Lower lobe of right lung (tissue), 2 donors: ENCODE results near the gene ACOXL. TPM values are rescaled to one million over a fixed set of nuclear protein-coding genes. Genes with fewer than 3 reads are reported as not detected.

ENCODE experiments used
- ATAC-seq, 2 donors: fragments of 200-7000 bp; cut with Tn5 transposase; one replicate each; pipeline ENCODE4 v1.9.1; 2020 to 2022; ENCODE audit warnings: mild to moderate bottlenecking in 2 of 2, moderate library complexity in 2 of 2
- DNase-seq: peaks from one replicate; pipeline ENCODE4 v3.0.0-alpha.2; 2020
- H3K27ac ChIP-seq: fragments of 200-600 bp; one replicate; pipeline ENCODE4 v1.8.0; 2022
- H3K27me3 ChIP-seq: fragments of 200-600 bp; one replicate; pipeline ENCODE4 v1.8.0; 2022; ENCODE audit warnings: low read depth
- H3K36me3 ChIP-seq: fragments of 200-600 bp; one replicate; pipeline ENCODE4 v1.8.0; 2022; ENCODE audit warnings: mild to moderate bottlenecking
- H3K4me1 ChIP-seq: fragments of 200-600 bp; one replicate; pipeline ENCODE4 v1.8.0; 2022
- H3K4me3 ChIP-seq: fragments of 200-600 bp; one replicate; pipeline ENCODE4 v1.8.0; 2022; ENCODE audit warnings: mild to moderate bottlenecking
- H3K9me3 ChIP-seq: fragments of 200-600 bp; one replicate; pipeline ENCODE4 v1.8.0; 2022
- CTCF ChIP-seq: fragments of 200-600 bp; IDR thresholded peaks from one replicate; pipeline ENCODE4 v1.8.0; 2022; ENCODE audit warnings: antibody characterized with exemption, mild to moderate bottlenecking
- intact Hi-C: fragments of 100-400 bp; cut with DNase I; formaldehyde crosslinking; loops from one replicate; pipeline ENCODE4 v1.11.0; 2022
- total RNA-seq: library from RNA; stranded (reverse); fragmentation: NEBNext Ultra II Directional; extraction: Animal tissue kit (Norgen Biotek cat#: 25700); gene quantifications from one replicate; pipeline ENCODE4 v1.2.1, GENCODE V29; 2021
- donor health status: DM: no; HTN: yes; CAD: no; lungs with severe emphysema.

ACOXL gene
- total RNA-seq, 1 donor from 2014 or later = 38.5 TPM

DNA sequence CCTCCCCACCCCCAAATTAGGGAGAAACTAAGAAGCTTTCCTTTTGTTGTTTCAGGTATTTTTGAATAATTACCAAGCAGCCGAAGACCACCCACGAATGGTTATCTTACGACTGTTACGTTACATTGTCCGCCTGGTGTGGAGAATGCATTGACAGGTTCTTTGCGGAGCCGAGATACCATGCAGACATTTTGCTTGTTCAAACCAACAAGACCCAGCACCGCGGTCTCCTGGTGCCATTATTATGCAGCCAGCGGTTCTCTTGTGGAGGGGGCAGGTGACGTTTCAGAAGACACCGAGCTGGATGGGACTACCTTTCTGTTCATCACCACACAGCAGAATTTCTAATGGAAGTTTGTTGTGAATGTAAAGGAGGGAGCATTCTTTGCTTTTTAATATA is 431.7 kb downstream of the ACOXL start:
- no peak for TF ChIP-seq CTCF
- H3K27ac ChIP-seq = no peak overlapping the region
- no peaks in the 10 kb centered on the region for H3K27me3 ChIP-seq
- no peak for ATAC-seq
- DNase-seq = no peak
- no peaks in the 10 kb centered on the region for H3K9me3 ChIP-seq
- intact Hi-C loops = no loop called here
- peaks cover 32% of the 10 kb centered on the region for H3K36me3 ChIP-seq
- H3K4me1 ChIP-seq = peaks cover 26% of the 10 kb centered on the region
- H3K4me3 ChIP-seq = no peak overlapping the region

DNA sequence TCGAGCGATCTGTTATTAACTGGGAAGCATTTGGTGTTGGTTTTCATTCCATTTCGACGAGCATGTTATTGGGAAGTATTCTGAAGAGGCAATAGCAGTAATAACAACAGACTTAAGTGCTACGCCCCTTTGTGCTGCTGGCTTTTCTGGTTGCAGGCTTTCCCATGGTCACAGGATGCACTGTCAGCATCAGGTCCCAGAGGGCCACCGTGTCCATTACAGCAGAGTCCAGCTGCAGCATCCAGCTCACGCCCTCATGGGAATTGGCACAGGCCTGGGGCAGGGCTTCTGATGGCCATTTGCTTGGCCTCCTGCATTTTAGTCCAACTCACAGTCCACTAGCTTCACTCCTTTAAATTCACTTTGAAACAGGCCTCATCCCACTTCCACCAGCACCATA is 432.7 kb downstream of the ACOXL start:
- TF ChIP-seq CTCF = no peak
- DNase-seq (no peak), ATAC-seq (no peak)
- Histone ChIP-seq H3K27me3 (no peaks in the 10 kb centered on the region), H3K27ac (no peak overlapping the region), H3K4me3 (no peak overlapping the region), H3K9me3 (no peaks in the 10 kb centered on the region), H3K4me1 (peaks cover 26% of the 10 kb centered on the region), H3K36me3 (peaks cover 27% of the 10 kb centered on the region)
- intact Hi-C loops = no loop called here

GRCh38 chr2:111166115-111166514 is 433.7 kb downstream of the ACOXL start:
- Histone ChIP-seq H3K36me3 (peaks cover 27% of the 10 kb centered on the region), H3K27ac (no peak overlapping the region), H3K27me3 (no peaks in the 10 kb centered on the region), H3K9me3 (no peaks in the 10 kb centered on the region), H3K4me3 (no peak overlapping the region), H3K4me1 (peaks cover 24% of the 10 kb centered on the region)
- intact Hi-C loops = no loop called here
- no peak for TF ChIP-seq CTCF
- no peak for ATAC-seq
- DNase-seq = no peak

GRCh38 chr2:111167076-111167862 is 434.9 kb downstream of the ACOXL start:
- Histone ChIP-seq H3K27me3 (no peaks in the 10 kb centered on the region), H3K9me3 (no peaks in the 10 kb centered on the region), H3K4me1 (peaks cover 13% of the 10 kb centered on the region), H3K36me3 (peaks cover 27% of the 10 kb centered on the region), H3K4me3 (no peak overlapping the region), H3K27ac (no peak overlapping the region)
- intact Hi-C loops = no loop called here
- DNase-seq = no peak
- no peak for ATAC-seq
- no peak for TF ChIP-seq CTCF

GRCh38 chr2:111167863-111168162 is 435.4 kb downstream of the ACOXL start:
- H3K27ac ChIP-seq = no peak overlapping the region
- H3K4me1 ChIP-seq = peaks cover 10% of the 10 kb centered on the region
- ATAC-seq = no peak
- no peak for TF ChIP-seq CTCF
- H3K9me3 ChIP-seq = no peaks in the 10 kb centered on the region
- peaks cover 27% of the 10 kb centered on the region for H3K36me3 ChIP-seq
- intact Hi-C loops = no loop called here
- peaks cover 2% of the 10 kb centered on the region for H3K27me3 ChIP-seq
- H3K4me3 ChIP-seq = no peak overlapping the region
- no peak for DNase-seq

Other genes starting within 250 kb of the ACOXL start
- gene RGPD6, start 155.4 kb upstream of the ACOXL start, total RNA-seq = 23.9 TPM
- gene BUB1, start 54.5 kb upstream of the ACOXL start, total RNA-seq = 4.8 TPM